HUES6 (cell line): ENCODE results near the gene SEC62.

Source experiments
- H3K27ac ChIP-seq: 2 replicates; pipeline ENCODE4 v1.7.0; 2013; ENCODE audit warnings: low read depth, mild to moderate bottlenecking, low read length, inconsistent platforms
- H3K27me3 ChIP-seq: 2 replicates; pipeline ENCODE4 v1.6.1; 2013; ENCODE audit warnings: low read length; ENCODE audit not compliant: control insufficient read depth, insufficient read depth
- H3K36me3 ChIP-seq: 2 replicates; pipeline ENCODE4 v1.6.1; 2013; ENCODE audit warnings: low read length; ENCODE audit not compliant: control insufficient read depth, insufficient read depth
- H3K4me1 ChIP-seq: 2 replicates; pipeline ENCODE4 v1.6.1; 2013; ENCODE audit warnings: low read length; ENCODE audit not compliant: control insufficient read depth, insufficient read depth
- H3K4me3 ChIP-seq: 2 replicates; pipeline ENCODE4 v1.5.1; 2013; ENCODE audit warnings: low read depth, low read length
- H3K9ac ChIP-seq: one replicate; pipeline ENCODE4 v1.6.1; 2013; ENCODE audit warnings: mild to moderate bottlenecking, low read length
- H3K9me3 ChIP-seq: 2 replicates; pipeline ENCODE4 v1.6.1; 2013; ENCODE audit warnings: low read depth, low read length; ENCODE audit not compliant: control insufficient read depth, insufficient read depth

Gene SEC62

DNA sequence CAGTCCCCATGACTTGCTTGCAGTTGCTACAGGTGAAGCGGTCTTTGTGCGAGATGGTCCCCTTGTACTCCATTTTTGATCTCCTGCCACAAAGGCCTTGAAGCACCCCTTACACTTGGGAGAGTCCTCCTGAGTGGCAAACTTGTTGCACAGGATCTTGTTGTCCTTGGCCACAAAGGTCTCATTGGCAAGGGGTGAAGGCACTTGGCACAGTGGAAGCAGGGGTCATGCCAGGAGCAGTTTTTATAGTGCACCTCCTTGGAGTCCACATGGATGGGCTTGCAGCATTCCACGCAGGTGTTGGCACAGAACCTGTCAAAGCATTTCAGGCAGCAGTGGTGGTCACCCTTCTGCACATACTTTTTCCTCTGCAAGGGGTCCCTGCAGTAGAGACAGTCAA, 20.3 kb upstream of the SEC62 start:
- Histone ChIP-seq H3K9ac (no peak overlapping the region), H3K27ac (no peak overlapping the region), H3K27me3 (no peaks in the 10 kb centered on the region)

DNA sequence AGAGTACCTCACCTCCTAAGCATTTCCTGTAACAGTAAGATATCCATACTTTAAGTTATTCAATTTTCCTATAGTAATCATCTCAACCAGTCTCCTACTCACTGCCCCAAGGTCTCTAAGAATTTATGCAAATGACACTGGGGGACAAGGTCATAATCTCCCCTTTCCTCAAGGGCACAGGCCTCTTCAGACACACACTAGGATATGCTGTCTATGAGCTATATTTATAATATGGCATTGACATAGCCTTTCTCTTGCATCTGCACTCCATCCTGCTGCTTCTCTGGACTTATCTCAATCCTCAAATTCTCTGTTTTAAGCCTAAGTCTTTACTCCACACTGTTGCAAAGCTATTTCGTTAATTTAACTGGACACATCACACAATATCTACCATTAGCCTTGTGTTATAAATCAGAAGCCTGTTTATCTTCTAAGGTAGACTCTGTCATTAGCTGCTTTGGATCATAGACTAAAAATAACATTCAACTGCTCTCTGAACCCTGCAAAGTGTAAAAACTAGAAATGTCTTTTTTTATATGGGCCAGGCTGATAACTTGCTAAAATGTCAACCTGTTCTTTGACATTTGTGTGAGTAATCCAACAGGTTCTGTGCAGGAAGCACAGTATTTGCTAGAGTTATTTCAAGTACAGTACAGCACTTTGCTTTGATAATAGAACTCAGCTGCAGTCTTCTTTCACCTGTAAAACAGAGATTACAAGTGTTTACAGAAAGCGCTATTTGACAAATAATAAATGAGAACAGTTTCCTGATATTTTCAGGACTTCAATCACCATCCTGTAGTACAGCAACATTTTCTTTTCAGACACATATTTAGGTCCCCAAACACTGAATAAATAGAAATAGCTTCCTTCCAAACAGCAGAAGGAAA, 17.8 kb upstream of the SEC62 start:
- Histone ChIP-seq H3K27me3 (no peaks in the 10 kb centered on the region), H3K4me1 (no peaks in the 10 kb centered on the region), H3K36me3 (no peaks in the 10 kb centered on the region), H3K27ac (no peak overlapping the region), H3K9ac (no peak overlapping the region), H3K9me3 (no peaks in the 10 kb centered on the region), H3K4me3 (no peak overlapping the region)

More for the DNA sequence above, 20.3 kb upstream of the SEC62 start:
- H3K36me3 ChIP-seq: no peaks in the 10 kb centered on the region
- H3K4me3 ChIP-seq: no peak overlapping the region
- H3K4me1 ChIP-seq: no peaks in the 10 kb centered on the region
- H3K9me3 ChIP-seq: peaks cover 4% of the 10 kb centered on the region; the same call in 1 of the 2 replicates

DNA sequence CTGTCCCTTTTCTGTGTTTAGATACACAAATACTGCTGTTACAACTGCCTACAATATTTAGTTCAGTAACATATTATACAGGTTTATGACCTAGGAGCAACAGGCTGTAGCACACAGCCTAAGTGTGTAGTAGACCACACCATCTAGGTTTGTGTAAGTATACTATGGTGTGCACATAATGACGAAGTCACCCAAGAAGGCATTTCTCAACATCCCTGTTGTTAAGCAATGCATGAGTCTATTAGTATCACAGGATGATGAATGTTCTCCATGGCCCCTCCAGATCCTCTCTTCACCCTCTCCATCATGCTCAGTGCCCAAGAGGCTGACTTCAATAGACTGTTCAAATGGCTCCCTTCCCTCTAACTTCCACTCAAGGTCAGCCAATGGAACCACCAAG, 14.6 kb upstream of the SEC62 start:
- Histone ChIP-seq H3K4me3 (no peak overlapping the region), H3K4me1 (no peaks in the 10 kb centered on the region), H3K27ac (no peak overlapping the region), H3K36me3 (no peaks in the 10 kb centered on the region), H3K27me3 (no peaks in the 10 kb centered on the region), H3K9me3 (no peaks in the 10 kb centered on the region), H3K9ac (no peak overlapping the region)

DNA sequence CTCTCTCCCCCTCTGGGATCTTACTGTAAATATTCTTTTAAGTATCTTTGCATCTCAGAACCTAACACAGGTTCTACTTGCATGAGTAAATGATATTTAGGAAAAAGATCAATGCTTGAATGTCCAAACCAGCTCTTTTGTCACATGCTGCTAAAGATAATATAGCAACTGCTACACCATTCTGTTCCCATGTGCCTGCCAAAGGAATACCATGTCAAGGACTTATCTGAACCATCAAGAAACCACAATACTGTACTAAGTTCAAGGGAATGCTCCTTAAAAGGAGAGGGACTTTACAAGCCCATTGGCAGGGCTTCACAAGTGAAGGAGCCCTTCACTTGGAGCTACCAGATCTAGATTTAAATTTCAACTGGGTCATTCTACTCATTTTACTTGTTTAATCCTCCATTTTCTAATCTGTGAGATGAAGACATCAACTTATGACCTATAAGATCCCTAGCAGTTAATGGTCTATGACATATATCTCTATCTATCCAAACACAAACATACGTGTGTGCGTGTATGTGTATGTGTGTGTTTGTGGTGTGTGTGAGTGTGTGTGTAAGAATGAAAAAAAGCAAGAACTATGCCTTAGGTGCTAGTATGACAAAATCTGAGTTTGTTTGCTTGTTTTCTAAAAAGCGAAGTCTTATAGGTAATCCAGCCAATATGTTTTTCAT, 13.0 kb upstream of the SEC62 start:
- Histone ChIP-seq H3K27ac (no peak overlapping the region), H3K4me1 (no peaks in the 10 kb centered on the region), H3K4me3 (no peak overlapping the region), H3K9ac (no peak overlapping the region), H3K9me3 (no peaks in the 10 kb centered on the region), H3K36me3 (no peaks in the 10 kb centered on the region), H3K27me3 (no peaks in the 10 kb centered on the region)

DNA sequence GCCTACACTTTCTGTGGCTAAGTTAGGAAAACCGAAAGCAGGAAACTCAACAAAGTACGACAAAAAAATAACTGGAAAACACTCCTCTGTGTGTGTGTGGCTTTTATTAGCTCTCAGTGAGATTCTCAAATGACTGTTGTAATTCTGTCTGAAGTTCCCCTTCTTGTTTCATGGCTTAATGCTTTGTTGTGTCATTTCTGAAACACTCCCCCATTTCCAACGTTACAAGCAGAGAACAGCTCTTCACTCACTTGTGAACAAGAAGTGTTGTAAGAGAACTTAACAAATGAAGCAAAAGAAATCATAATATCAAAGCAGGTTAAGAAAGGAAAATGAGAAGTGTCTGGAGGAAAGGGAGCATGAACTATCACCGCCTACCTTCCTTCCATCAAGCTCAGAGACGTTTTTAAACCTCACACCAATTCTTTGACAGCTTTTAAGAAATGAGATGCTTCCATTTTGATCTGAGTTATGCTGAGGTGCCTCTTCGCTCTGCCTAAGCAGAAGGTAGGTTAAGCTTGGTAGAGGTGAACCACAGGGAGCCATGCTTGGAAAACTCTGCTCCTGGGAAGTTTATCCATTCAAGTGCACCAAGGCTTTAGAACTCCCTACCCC, 12.4 kb upstream of the SEC62 start:
- no peak overlapping the region for H3K4me3 ChIP-seq
- H3K36me3 ChIP-seq: no peaks in the 10 kb centered on the region
- no peaks in the 10 kb centered on the region for H3K27me3 ChIP-seq
- H3K9me3 ChIP-seq: no peaks in the 10 kb centered on the region
- H3K4me1 ChIP-seq: no peaks in the 10 kb centered on the region
- H3K9ac ChIP-seq: no peak overlapping the region
- no peak overlapping the region for H3K27ac ChIP-seq

DNA sequence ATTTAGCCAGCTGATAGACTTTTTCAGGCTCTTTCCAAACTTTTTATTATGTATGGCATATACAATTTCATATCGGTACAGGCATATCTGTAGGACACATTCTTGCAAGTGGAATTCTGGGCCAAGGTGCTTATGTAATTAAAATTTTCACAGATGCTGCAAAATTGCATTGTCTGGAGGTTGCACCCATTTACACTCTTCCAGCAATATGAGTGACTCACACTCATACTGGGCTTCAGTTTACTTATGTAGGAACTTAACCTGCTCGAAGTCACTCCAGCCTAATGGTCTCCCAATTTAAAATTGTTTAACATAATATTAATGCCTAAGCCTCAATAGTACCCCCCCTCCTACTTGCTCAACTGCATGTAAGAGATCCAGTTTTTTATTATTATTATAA, 11.2 kb upstream of the SEC62 start:
- Histone ChIP-seq H3K36me3 (no peaks in the 10 kb centered on the region), H3K4me1 (no peaks in the 10 kb centered on the region), H3K4me3 (no peak overlapping the region), H3K27ac (no peak overlapping the region), H3K9me3 (no peaks in the 10 kb centered on the region), H3K9ac (no peak overlapping the region), H3K27me3 (no peaks in the 10 kb centered on the region)

DNA sequence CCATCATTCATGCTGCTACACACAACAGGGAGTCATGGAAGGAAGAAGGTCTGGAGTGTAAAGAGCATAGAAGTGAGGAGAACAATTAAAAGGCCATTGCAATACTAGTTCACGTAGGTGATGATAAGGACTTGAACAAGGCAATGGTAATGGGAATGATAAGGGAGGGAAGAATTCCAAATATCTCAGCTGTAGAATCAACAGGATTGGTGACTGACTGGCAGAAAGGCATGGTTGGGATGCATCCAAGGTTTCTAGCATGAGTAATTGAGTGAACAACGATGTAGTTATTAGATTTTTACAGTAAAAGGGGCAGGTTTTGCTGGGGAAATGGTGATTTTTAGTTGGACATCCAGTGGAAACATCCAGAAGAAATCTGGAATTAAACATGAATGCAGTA, 2.4 kb upstream of the SEC62 start:
- H3K27me3 ChIP-seq: no peaks in the 10 kb centered on the region
- H3K36me3 ChIP-seq: no peaks in the 10 kb centered on the region
- no peaks in the 10 kb centered on the region for H3K9me3 ChIP-seq
- no peak overlapping the region for H3K27ac ChIP-seq
- H3K9ac ChIP-seq: no peak overlapping the region
- H3K4me3 ChIP-seq: no peak overlapping the region
- peaks cover 14% of the 10 kb centered on the region for H3K4me1 ChIP-seq

DNA sequence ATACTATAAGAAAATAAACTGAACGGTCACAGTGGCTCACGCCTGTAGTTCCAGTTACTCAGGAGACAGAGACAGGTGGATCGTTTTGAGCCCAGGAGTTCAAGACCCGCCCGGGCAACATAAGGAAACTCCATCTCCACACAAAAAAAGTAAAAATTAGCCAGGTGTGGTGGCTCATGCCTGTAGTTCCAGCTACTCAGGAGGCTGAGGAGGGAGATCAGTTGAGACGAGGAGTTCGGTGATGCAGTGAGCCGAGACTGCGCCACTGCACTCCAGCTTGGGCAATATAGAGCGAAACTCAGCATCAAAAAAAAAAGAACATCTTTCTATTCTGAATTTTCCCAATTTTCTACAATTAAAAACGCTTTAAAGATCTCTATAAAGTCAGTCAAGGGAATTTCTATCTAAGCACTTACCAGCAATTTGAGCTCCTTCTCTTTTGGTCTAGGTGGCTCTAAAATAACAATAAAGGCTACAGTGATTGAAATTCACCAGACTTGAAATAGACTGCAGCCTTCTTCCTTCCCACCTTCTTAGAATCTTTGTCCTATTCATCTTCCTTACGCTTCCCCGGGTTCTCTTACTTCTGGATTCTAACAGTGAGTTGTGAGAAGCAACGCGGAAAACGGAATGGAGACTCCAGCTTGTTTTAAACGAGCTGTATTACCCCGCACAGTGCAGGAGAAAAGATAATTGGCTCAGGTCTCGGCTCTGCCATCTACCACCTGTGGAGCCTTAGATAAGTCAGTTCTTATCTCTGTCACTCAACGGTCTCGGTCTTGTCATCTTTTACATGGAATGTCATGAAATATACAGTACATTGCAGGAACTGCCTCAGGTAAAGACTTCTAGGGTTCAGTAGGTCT, 812 bp upstream of the SEC62 start:
- peak overlapping the region; percentile 94 for H3K4me3 ChIP-seq
- H3K27ac ChIP-seq: peak overlapping the region; percentile 1; the same call in 1 of the 2 replicates
- H3K9me3 ChIP-seq: no peaks in the 10 kb centered on the region
- peaks cover 18% of the 10 kb centered on the region for H3K4me1 ChIP-seq
- peak overlapping the region; percentile 90 for H3K9ac ChIP-seq
- 0 out of 2 replicates have a peak, but pooled peaks cover 4% of the 10 kb centered on the region for H3K36me3 ChIP-seq
- H3K27me3 ChIP-seq: no peaks in the 10 kb centered on the region

DNA sequence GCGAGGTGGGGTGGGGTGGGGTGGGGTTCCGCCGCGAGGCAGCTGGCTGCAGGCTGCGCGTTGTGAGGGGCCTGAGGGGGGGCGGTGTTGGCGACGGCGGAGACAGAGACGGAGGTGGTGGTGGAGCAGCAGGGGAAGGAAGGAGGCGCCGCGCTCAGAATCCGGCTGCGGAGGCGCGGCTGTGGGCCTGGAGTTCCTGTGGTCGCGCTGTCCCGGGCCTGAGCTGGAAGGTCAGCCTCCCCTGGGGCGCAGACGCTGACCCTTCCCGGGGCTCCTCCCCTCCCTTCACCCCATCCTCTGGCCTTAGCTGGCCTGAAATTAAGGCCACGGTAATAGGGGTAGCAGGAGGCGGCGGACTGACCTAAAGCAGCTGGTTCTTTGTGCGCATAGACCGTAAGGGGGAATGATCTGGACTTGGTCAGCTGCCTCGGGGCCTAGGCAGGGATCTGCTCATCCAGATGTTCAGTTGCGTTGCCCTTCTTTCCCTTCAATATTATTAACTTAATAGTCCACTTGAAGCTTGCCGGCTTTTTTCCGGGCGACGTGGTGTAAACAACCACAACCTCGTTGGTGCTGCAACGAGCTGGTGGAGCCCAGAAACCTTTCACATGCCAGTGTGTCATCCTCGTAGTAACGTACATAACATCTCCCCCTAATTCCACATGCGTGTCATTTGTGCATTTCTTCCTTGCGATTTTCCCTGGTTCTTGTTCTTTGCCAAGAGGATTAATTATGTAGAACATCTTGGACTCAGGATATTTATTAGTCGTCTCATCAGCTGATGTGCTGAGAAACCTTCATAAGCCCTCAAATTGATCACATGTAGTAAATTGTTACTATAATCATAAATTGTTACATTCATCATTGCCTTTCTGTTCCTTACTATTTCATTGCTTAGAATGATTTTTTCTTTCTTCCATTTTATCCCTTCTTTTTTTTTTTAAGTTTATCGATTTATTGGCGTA, 626 bp downstream of the SEC62 start:
- peaks cover 18% of the 10 kb centered on the region for H3K4me1 ChIP-seq
- no peaks in the 10 kb centered on the region for H3K9me3 ChIP-seq
- peak overlapping the region; percentile 90 for H3K9ac ChIP-seq
- H3K27me3 ChIP-seq: no peaks in the 10 kb centered on the region
- H3K4me3 ChIP-seq: peak overlapping the region; percentile 94
- peaks cover 11% of the 10 kb centered on the region; the same call in 1 of the 2 replicates for H3K36me3 ChIP-seq
- H3K27ac ChIP-seq: peak overlapping the region; percentile 69
